ENCODE data around the gene FAM20A.
A peak's percentile ranks its signal among the peaks of the same experiment; 100 is the strongest.

FAM20A gene

DNA sequence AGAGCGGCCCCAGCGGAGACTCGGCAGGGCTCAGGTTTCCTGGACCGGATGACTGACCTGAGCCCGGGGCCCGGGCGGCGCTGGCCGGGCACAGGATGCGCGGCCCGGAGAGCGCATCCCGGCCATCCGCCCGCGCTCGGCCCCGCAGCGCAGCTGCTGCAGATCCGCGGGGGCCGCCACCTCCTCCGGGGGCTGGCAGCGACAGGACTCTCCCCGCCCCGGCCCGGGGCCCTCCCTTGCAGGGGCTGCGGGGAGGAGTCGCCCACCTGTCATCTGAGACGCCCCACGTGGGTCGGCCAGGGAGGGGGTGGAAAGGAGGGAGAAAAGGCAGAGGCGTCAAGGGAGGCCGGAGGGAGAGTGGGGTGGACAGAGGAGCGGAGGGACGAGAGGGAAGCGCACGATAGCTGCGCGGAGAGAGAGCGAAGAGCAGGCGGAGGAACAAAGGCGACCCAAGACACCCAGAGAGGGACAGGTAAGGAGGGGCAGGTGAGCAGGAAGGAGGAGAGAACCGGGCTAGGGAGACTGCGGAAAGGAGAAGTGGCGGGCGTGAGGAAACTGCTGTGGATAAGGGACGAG is 89.4 kb downstream of the FAM20A start (continued):
- TF ChIP-seq ZNF350 (tag by site-specific recombination; IDR thresholded peaks at IDR 0.05) (no peak), ZNF157 (tag by site-specific recombination; IDR thresholded peaks at IDR 0.05) (no peak; the same call in 1 of the 2 replicates), MYNN (tag by site-specific recombination; IDR thresholded peaks at IDR 0.05; ENCODE audit: borderline replicate concordance) (no peak), ZNF274 (IDR thresholded peaks at IDR 0.05; ENCODE audit: low read length) (no peak), ZNF274 (tag by site-specific recombination; IDR thresholded peaks at IDR 0.05; ENCODE audit: borderline replicate concordance) (no peak), ZNF629 (tag by site-specific recombination; IDR thresholded peaks at IDR 0.05) (peak; percentile 88; the same call in 1 of the 2 replicates), ZNF10 (tag by site-specific recombination; IDR thresholded peaks at IDR 0.05) (no peak), ZBTB48 (tag by site-specific recombination; IDR thresholded peaks at IDR 0.05) (peak; percentile 100), ZNF132 (tag by site-specific recombination; IDR thresholded peaks at IDR 0.05; ENCODE audit: borderline replicate concordance) (no peak), ZNF114 (tag by site-specific recombination; IDR thresholded peaks at IDR 0.05) (no peak), ZNF555 (tag by site-specific recombination; conservative IDR thresholded peaks at IDR 0.05) (no peak), ZNF354C (tag by site-specific recombination; IDR thresholded peaks at IDR 0.05; ENCODE audit: borderline replicate concordance, low read depth) (no peak), ZNF292 (tag by site-specific recombination; IDR thresholded peaks at IDR 0.05; ENCODE audit: borderline replicate concordance, low read depth) (no peak), TRIM28 (IDR thresholded peaks at IDR 0.05; ENCODE audit: borderline replicate concordance, low read length) (0 out of 2 replicates have a peak, but pooled peaks have one; percentile 59), ZNF366 (tag by site-specific recombination; conservative IDR thresholded peaks at IDR 0.05) (peak; percentile 100), MZF1 (tag by site-specific recombination; IDR thresholded peaks at IDR 0.05; ENCODE audit: borderline replicate concordance) (no peak; the same call in 1 of the 2 replicates), YY2 (tag by site-specific recombination; IDR thresholded peaks at IDR 0.05) (peak; percentile 88), ZNF394 (tag by site-specific recombination; IDR thresholded peaks at IDR 0.05; ENCODE audit: borderline replicate concordance) (peak; percentile 86; the same call in 1 of the 2 replicates)
- TF ChIP-seq, protein P1, sequence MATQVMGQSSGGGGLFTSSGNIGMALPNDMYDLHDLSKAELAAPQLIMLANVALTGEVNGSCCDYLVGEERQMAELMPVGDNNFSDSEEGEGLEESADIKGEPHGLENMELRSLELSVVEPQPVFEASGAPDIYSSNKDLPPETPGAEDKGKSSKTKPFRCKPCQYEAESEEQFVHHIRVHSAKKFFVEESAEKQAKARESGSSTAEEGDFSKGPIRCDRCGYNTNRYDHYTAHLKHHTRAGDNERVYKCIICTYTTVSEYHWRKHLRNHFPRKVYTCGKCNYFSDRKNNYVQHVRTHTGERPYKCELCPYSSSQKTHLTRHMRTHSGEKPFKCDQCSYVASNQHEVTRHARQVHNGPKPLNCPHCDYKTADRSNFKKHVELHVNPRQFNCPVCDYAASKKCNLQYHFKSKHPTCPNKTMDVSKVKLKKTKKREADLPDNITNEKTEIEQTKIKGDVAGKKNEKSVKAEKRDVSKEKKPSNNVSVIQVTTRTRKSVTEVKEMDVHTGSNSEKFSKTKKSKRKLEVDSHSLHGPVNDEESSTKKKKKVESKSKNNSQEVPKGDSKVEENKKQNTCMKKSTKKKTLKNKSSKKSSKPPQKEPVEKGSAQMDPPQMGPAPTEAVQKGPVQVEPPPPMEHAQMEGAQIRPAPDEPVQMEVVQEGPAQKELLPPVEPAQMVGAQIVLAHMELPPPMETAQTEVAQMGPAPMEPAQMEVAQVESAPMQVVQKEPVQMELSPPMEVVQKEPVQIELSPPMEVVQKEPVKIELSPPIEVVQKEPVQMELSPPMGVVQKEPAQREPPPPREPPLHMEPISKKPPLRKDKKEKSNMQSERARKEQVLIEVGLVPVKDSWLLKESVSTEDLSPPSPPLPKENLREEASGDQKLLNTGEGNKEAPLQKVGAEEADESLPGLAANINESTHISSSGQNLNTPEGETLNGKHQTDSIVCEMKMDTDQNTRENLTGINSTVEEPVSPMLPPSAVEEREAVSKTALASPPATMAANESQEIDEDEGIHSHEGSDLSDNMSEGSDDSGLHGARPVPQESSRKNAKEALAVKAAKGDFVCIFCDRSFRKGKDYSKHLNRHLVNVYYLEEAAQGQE (tag by site-specific recombination; IDR thresholded peaks at IDR 0.05) = no peak; the same call in 1 of the 2 replicates
- TF ChIP-seq, protein P2, sequence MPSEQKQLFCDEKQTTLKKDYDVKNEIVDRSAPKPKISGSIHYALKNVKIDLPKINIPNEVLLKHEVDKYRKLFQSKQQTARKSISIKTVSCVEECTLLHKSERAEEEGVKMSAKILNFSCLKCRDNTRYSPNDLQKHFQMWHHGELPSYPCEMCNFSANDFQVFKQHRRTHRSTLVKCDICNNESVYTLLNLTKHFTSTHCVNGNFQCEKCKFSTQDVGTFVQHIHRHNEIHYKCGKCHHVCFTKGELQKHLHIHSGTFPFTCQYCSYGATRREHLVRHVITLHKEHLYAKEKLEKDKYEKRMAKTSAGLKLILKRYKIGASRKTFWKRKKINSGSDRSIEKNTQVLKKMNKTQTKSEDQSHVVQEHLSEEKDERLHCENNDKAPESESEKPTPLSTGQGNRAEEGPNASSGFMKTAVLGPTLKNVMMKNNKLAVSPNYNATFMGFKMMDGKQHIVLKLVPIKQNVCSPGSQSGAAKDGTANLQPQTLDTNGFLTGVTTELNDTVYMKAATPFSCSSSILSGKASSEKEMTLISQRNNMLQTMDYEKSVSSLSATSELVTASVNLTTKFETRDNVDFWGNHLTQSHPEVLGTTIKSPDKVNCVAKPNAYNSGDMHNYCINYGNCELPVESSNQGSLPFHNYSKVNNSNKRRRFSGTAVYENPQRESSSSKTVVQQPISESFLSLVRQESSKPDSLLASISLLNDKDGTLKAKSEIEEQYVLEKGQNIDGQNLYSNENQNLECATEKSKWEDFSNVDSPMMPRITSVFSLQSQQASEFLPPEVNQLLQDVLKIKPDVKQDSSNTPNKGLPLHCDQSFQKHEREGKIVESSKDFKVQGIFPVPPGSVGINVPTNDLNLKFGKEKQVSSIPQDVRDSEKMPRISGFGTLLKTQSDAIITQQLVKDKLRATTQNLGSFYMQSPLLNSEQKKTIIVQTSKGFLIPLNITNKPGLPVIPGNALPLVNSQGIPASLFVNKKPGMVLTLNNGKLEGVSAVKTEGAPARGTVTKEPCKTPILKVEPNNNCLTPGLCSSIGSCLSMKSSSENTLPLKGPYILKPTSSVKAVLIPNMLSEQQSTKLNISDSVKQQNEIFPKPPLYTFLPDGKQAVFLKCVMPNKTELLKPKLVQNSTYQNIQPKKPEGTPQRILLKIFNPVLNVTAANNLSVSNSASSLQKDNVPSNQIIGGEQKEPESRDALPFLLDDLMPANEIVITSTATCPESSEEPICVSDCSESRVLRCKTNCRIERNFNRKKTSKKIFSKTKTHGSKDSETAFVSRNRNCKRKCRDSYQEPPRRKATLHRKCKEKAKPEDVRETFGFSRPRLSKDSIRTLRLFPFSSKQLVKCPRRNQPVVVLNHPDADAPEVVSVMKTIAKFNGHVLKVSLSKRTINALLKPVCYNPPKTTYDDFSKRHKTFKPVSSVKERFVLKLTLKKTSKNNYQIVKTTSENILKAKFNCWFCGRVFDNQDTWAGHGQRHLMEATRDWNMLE (tag by site-specific recombination; conservative IDR thresholded peaks at IDR 0.05; ENCODE audit: low read depth) = peak; percentile 29; the same call in 1 of the 2 replicates
- TF ChIP-seq, protein P3, sequence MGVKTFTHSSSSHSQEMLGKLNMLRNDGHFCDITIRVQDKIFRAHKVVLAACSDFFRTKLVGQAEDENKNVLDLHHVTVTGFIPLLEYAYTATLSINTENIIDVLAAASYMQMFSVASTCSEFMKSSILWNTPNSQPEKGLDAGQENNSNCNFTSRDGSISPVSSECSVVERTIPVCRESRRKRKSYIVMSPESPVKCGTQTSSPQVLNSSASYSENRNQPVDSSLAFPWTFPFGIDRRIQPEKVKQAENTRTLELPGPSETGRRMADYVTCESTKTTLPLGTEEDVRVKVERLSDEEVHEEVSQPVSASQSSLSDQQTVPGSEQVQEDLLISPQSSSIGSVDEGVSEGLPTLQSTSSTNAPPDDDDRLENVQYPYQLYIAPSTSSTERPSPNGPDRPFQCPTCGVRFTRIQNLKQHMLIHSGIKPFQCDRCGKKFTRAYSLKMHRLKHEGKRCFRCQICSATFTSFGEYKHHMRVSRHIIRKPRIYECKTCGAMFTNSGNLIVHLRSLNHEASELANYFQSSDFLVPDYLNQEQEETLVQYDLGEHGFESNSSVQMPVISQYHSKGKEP (tag by site-specific recombination; IDR thresholded peaks at IDR 0.05) = peak; percentile 72
- TF ChIP-seq, protein P4, sequence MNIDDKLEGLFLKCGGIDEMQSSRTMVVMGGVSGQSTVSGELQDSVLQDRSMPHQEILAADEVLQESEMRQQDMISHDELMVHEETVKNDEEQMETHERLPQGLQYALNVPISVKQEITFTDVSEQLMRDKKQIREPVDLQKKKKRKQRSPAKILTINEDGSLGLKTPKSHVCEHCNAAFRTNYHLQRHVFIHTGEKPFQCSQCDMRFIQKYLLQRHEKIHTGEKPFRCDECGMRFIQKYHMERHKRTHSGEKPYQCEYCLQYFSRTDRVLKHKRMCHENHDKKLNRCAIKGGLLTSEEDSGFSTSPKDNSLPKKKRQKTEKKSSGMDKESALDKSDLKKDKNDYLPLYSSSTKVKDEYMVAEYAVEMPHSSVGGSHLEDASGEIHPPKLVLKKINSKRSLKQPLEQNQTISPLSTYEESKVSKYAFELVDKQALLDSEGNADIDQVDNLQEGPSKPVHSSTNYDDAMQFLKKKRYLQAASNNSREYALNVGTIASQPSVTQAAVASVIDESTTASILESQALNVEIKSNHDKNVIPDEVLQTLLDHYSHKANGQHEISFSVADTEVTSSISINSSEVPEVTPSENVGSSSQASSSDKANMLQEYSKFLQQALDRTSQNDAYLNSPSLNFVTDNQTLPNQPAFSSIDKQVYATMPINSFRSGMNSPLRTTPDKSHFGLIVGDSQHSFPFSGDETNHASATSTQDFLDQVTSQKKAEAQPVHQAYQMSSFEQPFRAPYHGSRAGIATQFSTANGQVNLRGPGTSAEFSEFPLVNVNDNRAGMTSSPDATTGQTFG (tag by site-specific recombination; IDR thresholded peaks at IDR 0.05; ENCODE audit: borderline replicate concordance) = no peak; the same call in 1 of the 2 replicates
- TF ChIP-seq, protein P5, sequence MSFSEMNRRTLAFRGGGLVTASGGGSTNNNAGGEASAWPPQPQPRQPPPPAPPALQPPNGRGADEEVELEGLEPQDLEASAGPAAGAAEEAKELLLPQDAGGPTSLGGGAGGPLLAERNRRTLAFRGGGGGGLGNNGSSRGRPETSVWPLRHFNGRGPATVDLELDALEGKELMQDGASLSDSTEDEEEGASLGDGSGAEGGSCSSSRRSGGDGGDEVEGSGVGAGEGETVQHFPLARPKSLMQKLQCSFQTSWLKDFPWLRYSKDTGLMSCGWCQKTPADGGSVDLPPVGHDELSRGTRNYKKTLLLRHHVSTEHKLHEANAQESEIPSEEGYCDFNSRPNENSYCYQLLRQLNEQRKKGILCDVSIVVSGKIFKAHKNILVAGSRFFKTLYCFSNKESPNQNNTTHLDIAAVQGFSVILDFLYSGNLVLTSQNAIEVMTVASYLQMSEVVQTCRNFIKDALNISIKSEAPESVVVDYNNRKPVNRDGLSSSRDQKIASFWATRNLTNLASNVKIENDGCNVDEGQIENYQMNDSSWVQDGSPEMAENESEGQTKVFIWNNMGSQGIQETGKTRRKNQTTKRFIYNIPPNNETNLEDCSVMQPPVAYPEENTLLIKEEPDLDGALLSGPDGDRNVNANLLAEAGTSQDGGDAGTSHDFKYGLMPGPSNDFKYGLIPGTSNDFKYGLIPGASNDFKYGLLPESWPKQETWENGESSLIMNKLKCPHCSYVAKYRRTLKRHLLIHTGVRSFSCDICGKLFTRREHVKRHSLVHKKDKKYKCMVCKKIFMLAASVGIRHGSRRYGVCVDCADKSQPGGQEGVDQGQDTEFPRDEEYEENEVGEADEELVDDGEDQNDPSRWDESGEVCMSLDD (tag by site-specific recombination; IDR thresholded peaks at IDR 0.05) = peak; percentile 90

Data from HEK293 (cell line).